Stimulated activated CD8-positive, alpha-beta memory T cell treated with anti-CD3 and anti-CD28 coated beads, Interleukin-7, amount 100 ng/mL, for 1 hour (primary cell): Measurements from ENCODE around the gene PLCB4.

ENCODE experiments used
- DNase-seq, 2 donors: peaks; one replicate each; pipeline ENCODE4 v3.0.0-alpha.2; 2020; ENCODE audit warnings: low read depth in 2 of 2

PLCB4 gene

GRCh38 chr20:9177278-9177677 lies 108.4 kb downstream of the PLCB4 start:
- no peak for DNase-seq

GRCh38 chr20:9179193-9179802 lies 110.4 kb downstream of the PLCB4 start:
- DNase-seq: no peak

GRCh38 chr20:9179867-9180266 lies 111.0 kb downstream of the PLCB4 start:
- no peak for DNase-seq

GRCh38 chr20:9180481-9181257 lies 111.8 kb downstream of the PLCB4 start:
- no peak for DNase-seq

GRCh38 chr20:9185511-9185910 lies 116.6 kb downstream of the PLCB4 start:
- no peak for DNase-seq

- no peak for DNase-seq
These were observed 117.5 kb downstream of the PLCB4 start for GRCh38 chr20:9186396-9186795.

GRCh38 chr20:9195031-9195430 lies 126.1 kb downstream of the PLCB4 start:
- no peak for DNase-seq

GRCh38 chr20:9196110-9196509 lies 127.2 kb downstream of the PLCB4 start:
- DNase-seq: no peak

- DNase-seq: no peak
These were observed 129.6 kb downstream of the PLCB4 start for GRCh38 chr20:9198460-9198859.

- DNase-seq: no peak
These were observed 131.3 kb downstream of the PLCB4 start for GRCh38 chr20:9200196-9200595.

- DNase-seq: no peak
These were observed 131.7 kb downstream of the PLCB4 start for GRCh38 chr20:9200620-9201019.

GRCh38 chr20:9202420-9203080 lies 133.7 kb downstream of the PLCB4 start:
- no peak for DNase-seq

GRCh38 chr20:9203081-9203447 lies 134.2 kb downstream of the PLCB4 start:
- no peak for DNase-seq

GRCh38 chr20:9204979-9205378 lies 136.1 kb downstream of the PLCB4 start:
- no peak for DNase-seq

- no peak for DNase-seq
These were observed 137.6 kb downstream of the PLCB4 start for GRCh38 chr20:9206486-9206885.

GRCh38 chr20:9207253-9207652 lies 138.4 kb downstream of the PLCB4 start:
- no peak for DNase-seq

GRCh38 chr20:9210356-9210755 lies 141.5 kb downstream of the PLCB4 start:
- DNase-seq: no peak

- no peak for DNase-seq
These were observed 142.3 kb downstream of the PLCB4 start for GRCh38 chr20:9211016-9211760.

- DNase-seq: no peak
These were observed 143.8 kb downstream of the PLCB4 start for GRCh38 chr20:9212735-9213134.

GRCh38 chr20:9214685-9215084 lies 145.8 kb downstream of the PLCB4 start:
- no peak for DNase-seq

GRCh38 chr20:9215539-9215938 lies 146.7 kb downstream of the PLCB4 start:
- no peak for DNase-seq

- DNase-seq: no peak
These were observed 149.7 kb downstream of the PLCB4 start for GRCh38 chr20:9218531-9218961.
